Measurements from ENCODE around the gene ABCC3.

DNA sequence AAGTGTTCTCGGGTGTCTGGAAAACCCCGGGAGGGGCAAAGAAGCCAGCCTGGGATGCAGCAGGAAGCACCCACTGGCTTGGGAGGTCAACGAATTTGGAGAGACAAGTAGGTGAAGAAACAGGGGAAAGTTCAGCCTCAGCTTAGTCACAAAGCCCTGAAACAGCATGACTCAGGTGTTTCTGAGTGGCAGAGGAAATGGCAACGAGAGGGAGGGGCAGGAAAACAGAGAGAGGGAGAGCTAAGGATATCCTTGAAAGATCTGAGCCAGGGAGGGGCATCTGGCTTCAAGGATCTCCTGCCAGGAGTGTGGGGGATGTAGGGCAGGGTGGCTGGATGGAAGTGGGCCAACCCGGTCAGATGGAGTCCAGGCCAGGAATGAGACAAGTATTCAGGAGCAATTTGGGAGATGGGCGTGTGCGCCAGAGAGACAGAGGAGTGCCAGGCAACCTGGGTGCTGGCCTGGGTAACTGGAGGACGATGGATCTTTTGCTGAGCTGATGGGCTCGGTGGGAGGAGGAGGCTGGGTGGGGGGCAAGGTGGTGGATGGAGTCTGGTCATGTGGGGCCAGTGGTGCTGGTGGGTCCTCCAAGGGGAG is 27.2 kb downstream of the ABCC3 start:
- TF ChIP-seq, protein P1, sequence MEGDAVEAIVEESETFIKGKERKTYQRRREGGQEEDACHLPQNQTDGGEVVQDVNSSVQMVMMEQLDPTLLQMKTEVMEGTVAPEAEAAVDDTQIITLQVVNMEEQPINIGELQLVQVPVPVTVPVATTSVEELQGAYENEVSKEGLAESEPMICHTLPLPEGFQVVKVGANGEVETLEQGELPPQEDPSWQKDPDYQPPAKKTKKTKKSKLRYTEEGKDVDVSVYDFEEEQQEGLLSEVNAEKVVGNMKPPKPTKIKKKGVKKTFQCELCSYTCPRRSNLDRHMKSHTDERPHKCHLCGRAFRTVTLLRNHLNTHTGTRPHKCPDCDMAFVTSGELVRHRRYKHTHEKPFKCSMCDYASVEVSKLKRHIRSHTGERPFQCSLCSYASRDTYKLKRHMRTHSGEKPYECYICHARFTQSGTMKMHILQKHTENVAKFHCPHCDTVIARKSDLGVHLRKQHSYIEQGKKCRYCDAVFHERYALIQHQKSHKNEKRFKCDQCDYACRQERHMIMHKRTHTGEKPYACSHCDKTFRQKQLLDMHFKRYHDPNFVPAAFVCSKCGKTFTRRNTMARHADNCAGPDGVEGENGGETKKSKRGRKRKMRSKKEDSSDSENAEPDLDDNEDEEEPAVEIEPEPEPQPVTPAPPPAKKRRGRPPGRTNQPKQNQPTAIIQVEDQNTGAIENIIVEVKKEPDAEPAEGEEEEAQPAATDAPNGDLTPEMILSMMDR (conservative IDR thresholded peaks at IDR 0.05) = no peak
- TF ChIP-seq ZFX (IDR thresholded peaks at IDR 0.05) = no peak
